A549 (cell line): ENCODE data around the gene IRX3.

Source experiments
- RFX5 ChIP-seq: fragments of 450-650 bp; IDR thresholded peaks from 2 replicates; pipeline ENCODE4 v1.7.1; 2014; ENCODE audit warnings: antibody characterized with exemption, mild to moderate bottlenecking, moderate library complexity
- TF ChIP-seq, protein P1 (sequence below): fragments of >200 bp; sonication (Bioruptor Twin); formaldehyde crosslinking; IDR thresholded peaks from 3 replicates; pipeline ENCODE4 v1.5.1; 2016
- TF ChIP-seq, protein P2 (sequence below): fragments of 450-650 bp; IDR thresholded peaks from 2 replicates; pipeline ENCODE4 v1.6.1; 2014; ENCODE audit warnings: antibody characterized with exemption

DNA sequence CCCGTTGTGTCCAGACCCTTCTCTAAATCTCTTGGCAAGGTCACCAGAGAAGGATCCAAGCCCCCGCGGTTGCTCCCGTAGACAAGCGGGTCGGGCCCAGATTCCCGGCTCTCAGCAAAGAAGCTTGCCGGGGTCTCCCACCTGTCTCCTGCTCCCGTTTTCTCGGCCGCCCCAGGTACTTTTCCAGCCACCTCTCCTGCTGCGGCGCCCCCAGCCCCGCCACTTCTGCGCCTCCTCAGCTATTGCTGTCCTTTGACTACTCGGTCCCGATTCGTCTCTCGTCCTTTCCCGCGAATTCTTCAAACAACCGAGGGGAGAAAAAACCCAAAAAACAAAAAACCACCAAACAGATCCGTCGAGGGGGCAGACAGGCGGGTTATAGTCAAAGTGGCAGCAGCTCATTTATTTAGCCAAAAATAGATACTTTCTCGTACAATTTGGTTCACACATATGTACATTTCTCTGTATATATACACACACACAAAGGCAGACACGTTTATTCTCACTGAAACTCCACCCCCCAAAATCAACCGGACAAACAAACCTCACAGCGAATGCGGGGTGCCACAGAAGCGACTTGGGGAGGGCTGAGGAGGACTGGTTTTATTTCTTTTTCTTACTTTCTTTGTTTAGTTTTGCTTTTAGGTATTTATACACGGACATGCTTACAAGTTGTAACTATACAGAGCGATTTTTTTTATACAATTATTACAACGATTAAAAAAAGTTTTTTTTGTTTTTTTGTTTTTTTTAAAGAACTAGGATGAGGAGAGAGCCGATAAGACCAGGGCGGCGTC is 3.5 kb downstream of the IRX3 start:
- TF ChIP-seq, protein P1, sequence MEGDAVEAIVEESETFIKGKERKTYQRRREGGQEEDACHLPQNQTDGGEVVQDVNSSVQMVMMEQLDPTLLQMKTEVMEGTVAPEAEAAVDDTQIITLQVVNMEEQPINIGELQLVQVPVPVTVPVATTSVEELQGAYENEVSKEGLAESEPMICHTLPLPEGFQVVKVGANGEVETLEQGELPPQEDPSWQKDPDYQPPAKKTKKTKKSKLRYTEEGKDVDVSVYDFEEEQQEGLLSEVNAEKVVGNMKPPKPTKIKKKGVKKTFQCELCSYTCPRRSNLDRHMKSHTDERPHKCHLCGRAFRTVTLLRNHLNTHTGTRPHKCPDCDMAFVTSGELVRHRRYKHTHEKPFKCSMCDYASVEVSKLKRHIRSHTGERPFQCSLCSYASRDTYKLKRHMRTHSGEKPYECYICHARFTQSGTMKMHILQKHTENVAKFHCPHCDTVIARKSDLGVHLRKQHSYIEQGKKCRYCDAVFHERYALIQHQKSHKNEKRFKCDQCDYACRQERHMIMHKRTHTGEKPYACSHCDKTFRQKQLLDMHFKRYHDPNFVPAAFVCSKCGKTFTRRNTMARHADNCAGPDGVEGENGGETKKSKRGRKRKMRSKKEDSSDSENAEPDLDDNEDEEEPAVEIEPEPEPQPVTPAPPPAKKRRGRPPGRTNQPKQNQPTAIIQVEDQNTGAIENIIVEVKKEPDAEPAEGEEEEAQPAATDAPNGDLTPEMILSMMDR: no peak
- TF ChIP-seq RFX5: no peak
- TF ChIP-seq, protein P2, sequence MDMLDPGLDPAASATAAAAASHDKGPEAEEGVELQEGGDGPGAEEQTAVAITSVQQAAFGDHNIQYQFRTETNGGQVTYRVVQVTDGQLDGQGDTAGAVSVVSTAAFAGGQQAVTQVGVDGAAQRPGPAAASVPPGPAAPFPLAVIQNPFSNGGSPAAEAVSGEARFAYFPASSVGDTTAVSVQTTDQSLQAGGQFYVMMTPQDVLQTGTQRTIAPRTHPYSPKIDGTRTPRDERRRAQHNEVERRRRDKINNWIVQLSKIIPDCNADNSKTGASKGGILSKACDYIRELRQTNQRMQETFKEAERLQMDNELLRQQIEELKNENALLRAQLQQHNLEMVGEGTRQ: no peak
